ENCODE results near the gene KCNIP3.

GRCh38 chr2:95297639-95298395 lies 670 bp downstream of the KCNIP3 start:
- TF ChIP-seq, protein P1, sequence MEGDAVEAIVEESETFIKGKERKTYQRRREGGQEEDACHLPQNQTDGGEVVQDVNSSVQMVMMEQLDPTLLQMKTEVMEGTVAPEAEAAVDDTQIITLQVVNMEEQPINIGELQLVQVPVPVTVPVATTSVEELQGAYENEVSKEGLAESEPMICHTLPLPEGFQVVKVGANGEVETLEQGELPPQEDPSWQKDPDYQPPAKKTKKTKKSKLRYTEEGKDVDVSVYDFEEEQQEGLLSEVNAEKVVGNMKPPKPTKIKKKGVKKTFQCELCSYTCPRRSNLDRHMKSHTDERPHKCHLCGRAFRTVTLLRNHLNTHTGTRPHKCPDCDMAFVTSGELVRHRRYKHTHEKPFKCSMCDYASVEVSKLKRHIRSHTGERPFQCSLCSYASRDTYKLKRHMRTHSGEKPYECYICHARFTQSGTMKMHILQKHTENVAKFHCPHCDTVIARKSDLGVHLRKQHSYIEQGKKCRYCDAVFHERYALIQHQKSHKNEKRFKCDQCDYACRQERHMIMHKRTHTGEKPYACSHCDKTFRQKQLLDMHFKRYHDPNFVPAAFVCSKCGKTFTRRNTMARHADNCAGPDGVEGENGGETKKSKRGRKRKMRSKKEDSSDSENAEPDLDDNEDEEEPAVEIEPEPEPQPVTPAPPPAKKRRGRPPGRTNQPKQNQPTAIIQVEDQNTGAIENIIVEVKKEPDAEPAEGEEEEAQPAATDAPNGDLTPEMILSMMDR (conservative IDR thresholded peaks at IDR 0.05), result no peak
- no peak for TF ChIP-seq ZFX (IDR thresholded peaks at IDR 0.05)

Data from C4-2B (cell line).